GM19397 (cell line): ENCODE data around the gene LHX6.

Experiments
- ATAC-seq: cut with Tn5 transposase; IDR thresholded peaks from one replicate; pipeline ENCODE4 v1.9.1; 2021; ENCODE audit warnings: mild to moderate bottlenecking, moderate library complexity; ENCODE audit not compliant: unreplicated experiment

The LHX6 gene

GRCh38 chr9:122236681-122237080 is 7.9 kb upstream of the LHX6 start:
- ATAC-seq = no peak

GRCh38 chr9:122234022-122234748 is 5.4 kb upstream of the LHX6 start:
- ATAC-seq = no peak

- no peak for ATAC-seq
Measured at GRCh38 chr9:122232796-122233306, 4.1 kb upstream of the LHX6 start.

- ATAC-seq = no peak
Measured at GRCh38 chr9:122229485-122229837, 704 bp upstream of the LHX6 start.

- ATAC-seq = no peak
Measured at GRCh38 chr9:122228191-122228567, 578 bp downstream of the LHX6 start.

- no peak for ATAC-seq
Measured at GRCh38 chr9:122227575-122227900, 1.2 kb downstream of the LHX6 start.

- ATAC-seq = no peak
Measured at GRCh38 chr9:122226758-122227574, 1.8 kb downstream of the LHX6 start.

- ATAC-seq = no peak
Measured at GRCh38 chr9:122226142-122226757, 2.5 kb downstream of the LHX6 start.

- no peak for ATAC-seq
Measured at GRCh38 chr9:122225312-122226141, 3.2 kb downstream of the LHX6 start.

GRCh38 chr9:122223435-122223834 is 5.3 kb downstream of the LHX6 start:
- ATAC-seq = no peak

GRCh38 chr9:122222791-122223190 is 6.0 kb downstream of the LHX6 start:
- ATAC-seq = no peak

GRCh38 chr9:122221183-122221811 is 7.5 kb downstream of the LHX6 start:
- ATAC-seq = no peak

- no peak for ATAC-seq
Measured at GRCh38 chr9:122220673-122221182, 8.0 kb downstream of the LHX6 start.

- no peak for ATAC-seq
Measured at GRCh38 chr9:122219856-122220672, 8.7 kb downstream of the LHX6 start.

GRCh38 chr9:122218935-122219855 is 9.6 kb downstream of the LHX6 start:
- no peak for ATAC-seq

- ATAC-seq = no peak
Measured at GRCh38 chr9:122218071-122218934, 10.5 kb downstream of the LHX6 start.

- ATAC-seq = no peak
Measured at GRCh38 chr9:122217640-122218039, 11.1 kb downstream of the LHX6 start.
